Inflammatory macrophage treated with lipopolysaccharide for 4 hours (primary cell): Measurements from ENCODE around the gene ANKLE1.

Experiments
- DNase-seq: peaks from one replicate; pipeline ENCODE4 v3.0.0-alpha.2; 2020

ANKLE1 gene

GRCh38 chr19:17281391-17282304, at the start of gene ANKLE1:
Gene ANKLE1, plus strand, starts transcription at chr19:17281901. Its CDS starts 20 bp downstream, at chr19:17281921.
- peak; percentile 89 for DNase-seq

- DNase-seq: no peak
Observed at GRCh38 chr19:17232258-17232657, 49.4 kb upstream of the ANKLE1 start.

- DNase-seq: peak; percentile 46
Observed at GRCh38 chr19:17234911-17235299, 46.8 kb upstream of the ANKLE1 start.

- DNase-seq: peak; percentile 70
Observed at GRCh38 chr19:17235300-17235970, 46.3 kb upstream of the ANKLE1 start.

- no peak for DNase-seq
Observed at GRCh38 chr19:17235971-17236777, 45.5 kb upstream of the ANKLE1 start.

- no peak for DNase-seq
Observed at GRCh38 chr19:17236811-17237543, 44.7 kb upstream of the ANKLE1 start.

- DNase-seq: no peak
Observed at GRCh38 chr19:17237747-17238706, 43.7 kb upstream of the ANKLE1 start.

- DNase-seq: no peak
Observed at GRCh38 chr19:17240062-17240752, 41.5 kb upstream of the ANKLE1 start.

- no peak for DNase-seq
Observed at GRCh38 chr19:17240826-17241399, 40.8 kb upstream of the ANKLE1 start.

- no peak for DNase-seq
Observed at GRCh38 chr19:17242431-17243208, 39.1 kb upstream of the ANKLE1 start.

- DNase-seq: no peak
Observed at GRCh38 chr19:17243211-17243829, 38.4 kb upstream of the ANKLE1 start.

GRCh38 chr19:17243830-17244617, 37.7 kb upstream of the ANKLE1 start:
- no peak for DNase-seq

- DNase-seq: no peak
Observed at GRCh38 chr19:17244618-17245534, 36.8 kb upstream of the ANKLE1 start.

- no peak for DNase-seq
Observed at GRCh38 chr19:17245535-17245984, 36.1 kb upstream of the ANKLE1 start, which contains the start of gene NR2F6. Gene NR2F6, minus strand, starts transcription at chr19:17245919. Its CDS starts 699 bp downstream, at chr19:17245220.

GRCh38 chr19:17246681-17247425, 34.8 kb upstream of the ANKLE1 start:
- peak; percentile 64 for DNase-seq
